Skeletal muscle satellite cell (primary cell): ENCODE results near the gene DLG1.

Experiments used
- H3K27me3 ChIP-seq: 2 replicates; pipeline ENCODE4 v1.7.0; 2013; ENCODE audit warnings: low read length; ENCODE audit not compliant: control insufficient read depth, insufficient read depth
- H3K36me3 ChIP-seq: 2 replicates; pipeline ENCODE4 v1.7.0; 2013; ENCODE audit warnings: mild to moderate bottlenecking, control low read depth, low read length; ENCODE audit not compliant: insufficient read depth
- H3K4me1 ChIP-seq: 2 replicates; pipeline ENCODE4 v1.7.0; 2013; ENCODE audit warnings: low read length; ENCODE audit not compliant: control insufficient read depth, insufficient read depth
- H3K4me2 ChIP-seq: 2 replicates; pipeline ENCODE4 v1.7.0; 2013; ENCODE audit warnings: mild to moderate bottlenecking, low read length
- H3K4me3 ChIP-seq: 2 replicates; pipeline ENCODE4 v1.7.0; 2013; ENCODE audit warnings: low read length
- H3K9ac ChIP-seq: 2 replicates; pipeline ENCODE4 v1.7.0; 2013; ENCODE audit warnings: mild to moderate bottlenecking, low read depth, low read length, moderate library complexity
- H3K9me3 ChIP-seq: replicated peaks from 2 replicates; pipeline ENCODE4 v1.7.0; 2013; ENCODE audit warnings: mild to moderate bottlenecking, control low read depth, low read length

The DLG1 gene

GRCh38 chr3:197336348-197336747 is 37.9 kb upstream of the DLG1 start:
- Histone ChIP-seq H3K9ac (no peak overlapping the region), H3K4me2 (no peak overlapping the region), H3K27me3 (peaks cover 5% of the 10 kb centered on the region), H3K36me3 (no peaks in the 10 kb centered on the region), H3K4me3 (no peak overlapping the region), H3K9me3 (no peaks in the 10 kb centered on the region), H3K4me1 (peaks cover 4% of the 10 kb centered on the region)

GRCh38 chr3:197335428-197336132 is 37.2 kb upstream of the DLG1 start:
- peaks cover 4% of the 10 kb centered on the region for H3K4me1 ChIP-seq
- no peak overlapping the region for H3K4me3 ChIP-seq
- H3K9ac ChIP-seq, result no peak overlapping the region
- H3K36me3 ChIP-seq, result no peaks in the 10 kb centered on the region
- H3K4me2 ChIP-seq, result no peak overlapping the region
- H3K9me3 ChIP-seq, result no peaks in the 10 kb centered on the region
- peaks cover 5% of the 10 kb centered on the region for H3K27me3 ChIP-seq

GRCh38 chr3:197333901-197334639 is 35.7 kb upstream of the DLG1 start:
- no peaks in the 10 kb centered on the region for H3K9me3 ChIP-seq
- H3K4me2 ChIP-seq, result no peak overlapping the region
- H3K4me3 ChIP-seq, result no peak overlapping the region
- no peaks in the 10 kb centered on the region for H3K4me1 ChIP-seq
- no peak overlapping the region for H3K9ac ChIP-seq
- peaks cover 10% of the 10 kb centered on the region for H3K27me3 ChIP-seq
- no peaks in the 10 kb centered on the region for H3K36me3 ChIP-seq

- Histone ChIP-seq H3K9me3 (no peaks in the 10 kb centered on the region), H3K4me3 (no peak overlapping the region), H3K27me3 (peaks cover 10% of the 10 kb centered on the region), H3K4me2 (no peak overlapping the region), H3K9ac (no peak overlapping the region), H3K36me3 (no peaks in the 10 kb centered on the region), H3K4me1 (no peaks in the 10 kb centered on the region)
These were observed 32.7 kb upstream of the DLG1 start for GRCh38 chr3:197331131-197331530.

GRCh38 chr3:197329382-197329781 is 31.0 kb upstream of the DLG1 start:
- H3K27me3 ChIP-seq, result peaks cover 10% of the 10 kb centered on the region
- H3K4me1 ChIP-seq, result no peaks in the 10 kb centered on the region
- no peaks in the 10 kb centered on the region for H3K9me3 ChIP-seq
- no peak overlapping the region for H3K4me2 ChIP-seq
- no peaks in the 10 kb centered on the region for H3K36me3 ChIP-seq
- no peak overlapping the region for H3K4me3 ChIP-seq
- H3K9ac ChIP-seq, result no peak overlapping the region

- no peaks in the 10 kb centered on the region for H3K36me3 ChIP-seq
- H3K4me1 ChIP-seq, result no peaks in the 10 kb centered on the region
- peaks cover 10% of the 10 kb centered on the region for H3K27me3 ChIP-seq
- H3K4me2 ChIP-seq, result no peak overlapping the region
- no peaks in the 10 kb centered on the region for H3K9me3 ChIP-seq
- H3K9ac ChIP-seq, result no peak overlapping the region
- H3K4me3 ChIP-seq, result no peak overlapping the region
These were observed 29.8 kb upstream of the DLG1 start for GRCh38 chr3:197328198-197328597.

- Histone ChIP-seq H3K27me3 (peaks cover 10% of the 10 kb centered on the region), H3K4me2 (no peak overlapping the region), H3K9me3 (no peaks in the 10 kb centered on the region), H3K36me3 (no peaks in the 10 kb centered on the region), H3K4me3 (no peak overlapping the region), H3K4me1 (no peaks in the 10 kb centered on the region), H3K9ac (no peak overlapping the region)
These were observed 29.3 kb upstream of the DLG1 start for GRCh38 chr3:197327701-197328100.

- Histone ChIP-seq H3K4me2 (no peak overlapping the region), H3K9me3 (no peaks in the 10 kb centered on the region), H3K36me3 (no peaks in the 10 kb centered on the region), H3K27me3 (peaks cover 5% of the 10 kb centered on the region), H3K4me1 (no peaks in the 10 kb centered on the region), H3K9ac (no peak overlapping the region), H3K4me3 (no peak overlapping the region)
These were observed 27.4 kb upstream of the DLG1 start for GRCh38 chr3:197325773-197326172.

- no peak overlapping the region for H3K4me2 ChIP-seq
- H3K9me3 ChIP-seq, result no peaks in the 10 kb centered on the region
- H3K36me3 ChIP-seq, result no peaks in the 10 kb centered on the region
- H3K4me1 ChIP-seq, result peaks cover 7% of the 10 kb centered on the region
- no peak overlapping the region for H3K4me3 ChIP-seq
- no peak overlapping the region for H3K9ac ChIP-seq
- no peaks in the 10 kb centered on the region for H3K27me3 ChIP-seq
These were observed 23.7 kb upstream of the DLG1 start for GRCh38 chr3:197322149-197322548.

- H3K36me3 ChIP-seq, result no peaks in the 10 kb centered on the region
- no peak overlapping the region for H3K4me2 ChIP-seq
- H3K9me3 ChIP-seq, result no peaks in the 10 kb centered on the region
- H3K4me1 ChIP-seq, result peaks cover 11% of the 10 kb centered on the region
- no peak overlapping the region for H3K9ac ChIP-seq
- H3K4me3 ChIP-seq, result no peak overlapping the region
- H3K27me3 ChIP-seq, result no peaks in the 10 kb centered on the region
These were observed 22.2 kb upstream of the DLG1 start for GRCh38 chr3:197320582-197320981.

- Histone ChIP-seq H3K27me3 (no peaks in the 10 kb centered on the region), H3K4me3 (peak overlapping the region; percentile 16), H3K4me1 (peaks cover 11% of the 10 kb centered on the region), H3K9ac (no peak overlapping the region), H3K36me3 (no peaks in the 10 kb centered on the region), H3K4me2 (peak overlapping the region; percentile 51), H3K9me3 (no peaks in the 10 kb centered on the region)
These were observed 19.0 kb upstream of the DLG1 start for GRCh38 chr3:197317250-197317963.
